Retinal pigment epithelial cell (primary cell): ENCODE measurements around the gene GRID1.

ENCODE experiments used
- DNase-seq: peaks from one replicate; pipeline ENCODE4 v3.0.0-alpha.2; 2010; ENCODE audit warnings: low read depth
- H3K4me3 ChIP-seq: 2 replicates; pipeline ENCODE4 v1.5.1; 2011; ENCODE audit warnings: mild to moderate bottlenecking, low read length, control low read depth, moderate library complexity
- CTCF ChIP-seq: conservative IDR thresholded peaks from 2 replicates; pipeline ENCODE4 v1.5.1; 2011; ENCODE audit warnings: low read depth, low read length, control low read depth, inconsistent platforms

GRID1 gene

GRCh38 chr10:86217371-86218080 lies 149.1 kb downstream of the GRID1 start:
- TF ChIP-seq CTCF, result no peak
- no peak for DNase-seq
- H3K4me3 ChIP-seq, result no peak overlapping the region

GRCh38 chr10:86216886-86217285 lies 149.7 kb downstream of the GRID1 start:
- no peak for TF ChIP-seq CTCF
- DNase-seq, result no peak
- no peak overlapping the region for H3K4me3 ChIP-seq

- no peak for TF ChIP-seq CTCF
- no peak overlapping the region for H3K4me3 ChIP-seq
- no peak for DNase-seq
Measured at GRCh38 chr10:86215712-86216111, 150.9 kb downstream of the GRID1 start.

GRCh38 chr10:86215046-86215445 lies 151.5 kb downstream of the GRID1 start:
- no peak for DNase-seq
- no peak overlapping the region for H3K4me3 ChIP-seq
- no peak for TF ChIP-seq CTCF

- no peak overlapping the region for H3K4me3 ChIP-seq
- DNase-seq, result no peak
- TF ChIP-seq CTCF, result no peak
Measured at GRCh38 chr10:86213148-86213547, 153.4 kb downstream of the GRID1 start.

GRCh38 chr10:86212391-86212700 lies 154.2 kb downstream of the GRID1 start:
- H3K4me3 ChIP-seq, result no peak overlapping the region
- DNase-seq, result no peak
- TF ChIP-seq CTCF, result no peak

GRCh38 chr10:86211691-86212390 lies 154.8 kb downstream of the GRID1 start:
- TF ChIP-seq CTCF, result no peak
- no peak overlapping the region for H3K4me3 ChIP-seq

More at GRCh38 chr10:86211691-86212390, 154.8 kb downstream of the GRID1 start:
- no peak for DNase-seq
